Measurements from ENCODE around the gene SREBF1. TPM values are rescaled to one million over a fixed set of nuclear protein-coding genes. Genes with fewer than 3 reads are reported as not detected.

The SREBF1 gene
- total and polyA plus RNA-seq, 2 of the 8 experiments (the other 6 are each of a cell fraction or from before 2014, with no cell fraction given): 28.6 to 70.8 TPM

- TF ChIP-seq ATF3 (IDR thresholded peaks at IDR 0.05; ENCODE audit: insufficient read depth, low read depth, low read length): no peak
- TF ChIP-seq MAX (IDR thresholded peaks at IDR 0.05): no peak
- no peak for TF ChIP-seq BRCA1 (IDR thresholded peaks at IDR 0.05; ENCODE audit: low read depth, low read length)
- TF ChIP-seq CHD2 (IDR thresholded peaks at IDR 0.05; ENCODE audit: low read length): no peak
- TF ChIP-seq KDM1A (IDR thresholded peaks at IDR 0.05; ENCODE audit: borderline replicate concordance, low read length): no peak
- TF ChIP-seq RFX5 (IDR thresholded peaks at IDR 0.05; ENCODE audit: borderline replicate concordance, low read depth, low read length): no peak
- no peak for TF ChIP-seq ZNF274 (IDR thresholded peaks at IDR 0.05; ENCODE audit: borderline replicate concordance, extremely low read depth, low read length)
- TF ChIP-seq BCL11A (IDR thresholded peaks at IDR 0.05; ENCODE audit: low read depth in 2 of 2, low read length in 2 of 2): no peak
- no peak for TF ChIP-seq BACH1 (IDR thresholded peaks at IDR 0.05; ENCODE audit: low read length)
These were observed 14.2 kb downstream of the SREBF1 start (continued) for GRCh38 chr17:17822616-17823015.
